OCI-LY7 (cell line): ENCODE results near the gene ENAH. TPM values are rescaled to one million over a fixed set of nuclear protein-coding genes. Genes with fewer than 3 reads are reported as not detected.

Experiments used
- BruUV-seq: library from RNA; stranded (reverse); fragments of 400-500 nt; replicated peaks from 2 replicates; lab custom pipeline; 2021; lab: Mats Ljungman, UMichigan
- CTCF ChIA-PET: fragments of 300-600 bp; sonication (Branson Sonifier 250); formaldehyde crosslinking; loops from one replicate; lab custom pipeline; 2022; ENCODE audit warnings: antibody characterized with exemption; ENCODE audit not compliant: unreplicated experiment; lab: Charles Lee
- POLR2A ChIA-PET: fragments of 300-600 bp; sonication (Branson Sonifier 250); formaldehyde crosslinking; loops from one replicate; lab custom pipeline; 2022; ENCODE audit warnings: antibody characterized with exemption; lab: Charles Lee
- DNase-seq: peaks from one replicate; pipeline ENCODE4 v3.0.0-alpha.2; 2015; ENCODE audit warnings: low spot score
- H2AFZ ChIP-seq: fragments of 200-600 bp; sonication (generic), shearing (Covaris generic); 2 replicates; pipeline ENCODE4 v1.6.1; 2014; ENCODE audit warnings: mild to moderate bottlenecking, antibody characterized with exemption, low read length, moderate library complexity
- H3K27ac ChIP-seq: fragments of 200-600 bp; sonication (generic); 2 replicates; pipeline ENCODE4 v1.5.1; 2014; ENCODE audit warnings: mixed run types, low read depth, mild to moderate bottlenecking, moderate library complexity, low read length, inconsistent platforms; ENCODE audit not compliant: poor library complexity, severe bottlenecking
- H3K36me3 ChIP-seq: fragments of 200-600 bp; sonication (generic); 2 replicates; pipeline ENCODE4 v1.6.1; 2014; ENCODE audit warnings: mild to moderate bottlenecking, antibody characterized with exemption, low read length, moderate library complexity, mixed read lengths; ENCODE audit not compliant: insufficient read depth
- H3K4me1 ChIP-seq: fragments of 200-600 bp; sonication (generic); 2 replicates; pipeline ENCODE4 v1.5.1; 2014; ENCODE audit warnings: mild to moderate bottlenecking, low read length; ENCODE audit not compliant: insufficient read depth, poor library complexity, severe bottlenecking
- H3K4me2 ChIP-seq: fragments of 200-600 bp; sonication (generic); 2 replicates; pipeline ENCODE4 v1.6.1; 2014; ENCODE audit warnings: mild to moderate bottlenecking, low read length
- H3K4me3 ChIP-seq: fragments of 200-600 bp; sonication (generic); 2 replicates; pipeline ENCODE4 v1.5.1; 2014; ENCODE audit warnings: mild to moderate bottlenecking, low read depth, low read length; ENCODE audit not compliant: poor library complexity, severe bottlenecking
- H3K79me2 ChIP-seq: fragments of 200-600 bp; sonication (generic); 2 replicates; pipeline ENCODE4 v1.6.1; 2016; ENCODE audit warnings: low read depth, mild to moderate bottlenecking, low read length, moderate library complexity, mixed read lengths; ENCODE audit not compliant: insufficient read depth
- H3K9me2 ChIP-seq: fragments of 200-600 bp; sonication (generic); 2 replicates; pipeline ENCODE4 v1.6.1; 2016; ENCODE audit warnings: mild to moderate bottlenecking, low read length, mixed read lengths; ENCODE audit not compliant: insufficient read depth
- H3K9me3 ChIP-seq: fragments of 200-600 bp; sonication (generic); 2 replicates; pipeline ENCODE4 v1.6.1; 2014; ENCODE audit warnings: mild to moderate bottlenecking, mixed run types, low read length, mixed read lengths
- H4K20me1 ChIP-seq: fragments of 200-600 bp; sonication (generic); 2 replicates; pipeline ENCODE4 v1.6.1; 2014; ENCODE audit warnings: mild to moderate bottlenecking, antibody characterized with exemption, low read length, moderate library complexity, mixed read lengths; ENCODE audit not compliant: insufficient read depth
- CTCF ChIP-seq: fragments of 200-600 bp; sonication (generic); conservative IDR thresholded peaks from 2 replicates; pipeline ENCODE4 v1.5.1; 2014; ENCODE audit warnings: mild to moderate bottlenecking, antibody characterized with exemption, low read length, moderate library complexity, mixed read lengths
- EZH2phosphoT487 ChIP-seq: fragments of 200-600 bp; sonication (generic); IDR thresholded peaks from 2 replicates; pipeline ENCODE4 v1.6.1; 2018; ENCODE audit warnings: low read depth, borderline replicate concordance, mild to moderate bottlenecking, mixed run types, antibody characterized with exemption, low read length, moderate library complexity, mixed read lengths
- intact Hi-C: fragments of 100-400 bp; cut with micrococcal nuclease; formaldehyde crosslinking; loops from one replicate; pipeline ENCODE4 v1.10.0; 2022; ENCODE audit not compliant: unreplicated experiment
- total RNA-seq, 2 experiments: library from RNA; depleted of rRNA in 1 of 2; stranded (reverse); fragments of >200 nt in 1 of 2; shearing (Covaris generic) in 1 of 2; gene quantifications; 2 replicates each; pipeline ENCODE4 v1.2.3, GENCODE V29; 2014 to 2022

ENAH gene
- total RNA-seq, 2 experiments from 2014 or later: 4.6 to 18.1 TPM

GRCh38 chr1:225651872-225652728 lies 823 bp downstream of the ENAH start:
- BruUV-seq: no TSS peak
- CTCF ChIA-PET: interaction anchor here (1.3 kb wide), 1 partner anchor 170 kb away, joined by 4 read pairs; no protein-coding TSS in a partner anchor
- Histone ChIP-seq H4K20me1 (no peaks in the 10 kb centered on the region), H3K36me3 (no peaks in the 10 kb centered on the region), H3K9me2 (no peaks in the 10 kb centered on the region), H3K27ac (no peak overlapping the region), H3K4me1 (peaks cover 20% of the 10 kb centered on the region), H2AFZ (peak overlapping the region; percentile 81), H3K4me2 (peak overlapping the region; percentile 93), H3K79me2 (no peaks in the 10 kb centered on the region), H3K4me3 (peak overlapping the region; percentile 86), H3K9me3 (no peaks in the 10 kb centered on the region)
- POLR2A ChIA-PET: interaction anchor here (0.6 to 1.2 kb wide), 6 partner anchors 14 to 514 kb away, joined by 3 to 4 read pairs (median 3); no protein-coding TSS in a partner anchor
- intact Hi-C loops: loop anchor here (2.0 to 5.0 kb wide), 3 partner anchors 125 to 225 kb away; partner anchors contain the start of genes LBR and SRP9
- TF ChIP-seq CTCF (no peak), EZH2phosphoT487 (no peak)
- DNase-seq: peak; percentile 13

DNA sequence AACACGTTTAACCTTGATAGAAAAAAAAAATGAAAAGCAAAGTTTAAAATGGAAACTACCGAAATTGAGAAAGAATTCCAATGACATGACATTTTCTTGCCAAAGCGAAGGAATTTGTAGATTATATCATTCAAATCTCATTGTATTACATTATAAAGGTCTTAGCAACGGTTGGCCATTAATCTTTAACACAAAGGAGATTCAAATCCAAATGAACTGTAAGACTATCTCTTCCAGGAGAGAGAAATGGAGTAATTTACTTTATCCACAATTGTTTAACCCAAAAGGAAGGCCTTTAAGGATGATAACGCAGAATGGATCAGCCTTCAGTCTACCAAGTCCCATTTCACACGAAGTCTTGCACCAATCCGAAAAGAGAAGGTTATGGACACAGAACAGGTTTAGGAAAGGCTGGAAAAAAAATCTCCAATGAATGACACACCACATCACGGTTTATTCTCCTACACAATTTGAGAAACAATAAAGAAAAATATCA lies 1.5 kb downstream of the ENAH start:
- POLR2A ChIA-PET: interaction anchor here (0.6 to 1.2 kb wide), 4 partner anchors 15 to 172 kb away, joined by 3 read pairs; no protein-coding TSS in a partner anchor
- Histone ChIP-seq H3K9me2 (no peaks in the 10 kb centered on the region), H2AFZ (no peak overlapping the region), H3K36me3 (no peaks in the 10 kb centered on the region), H3K27ac (no peak overlapping the region), H3K9me3 (no peaks in the 10 kb centered on the region), H4K20me1 (no peaks in the 10 kb centered on the region), H3K4me3 (peak overlapping the region; percentile 86), H3K79me2 (no peaks in the 10 kb centered on the region), H3K4me2 (peak overlapping the region; percentile 93), H3K4me1 (peaks cover 20% of the 10 kb centered on the region)
- BruUV-seq: TSS peak; percentile 49
- TF ChIP-seq EZH2phosphoT487: no peak
- TF ChIP-seq CTCF: no peak
- no peak for DNase-seq
- intact Hi-C loops: loop anchor here (5.0 kb wide), 2 partner anchors 196 to 224 kb away; partner anchors contain the start of gene LBR
- CTCF ChIA-PET: no interaction called here
